ENCODE measurements around the gene HEATR5A. TPM values are rescaled to one million over a fixed set of nuclear protein-coding genes. Genes with fewer than 3 reads are reported as not detected.

The HEATR5A gene
- polyA plus RNA-seq, 1 donor (not counting 4 experiments of a cell fraction or from before 2014, with no cell fraction given), result 16.7 TPM

- Histone ChIP-seq H3K9me3 (ENCODE audit: control insufficient read depth, low read depth, low read length) (no peaks in the 10 kb centered on the region), H3K27ac (ENCODE audit: control insufficient read depth, insufficient read depth, low read length) (no peak overlapping the region), H4K20me1 (ENCODE audit: control insufficient read depth, extremely low read depth, insufficient read depth, low read length) (no peaks in the 10 kb centered on the region), H3K27me3 (ENCODE audit: control insufficient read depth, extremely low read depth, insufficient read depth, low read length) (no peaks in the 10 kb centered on the region), H3K36me3 (ENCODE audit: control insufficient read depth in 2 of 2, extremely low read depth in 1 of 2, insufficient read depth in 2 of 2, low read length in 2 of 2) (no peaks in the 10 kb centered on the region), H3K4me3 (ENCODE audit: control insufficient read depth in 2 of 3, extremely low read depth in 1 of 3, insufficient read depth in 2 of 3, low read depth in 1 of 3, low read length in 3 of 3) (no peak overlapping the region), H3K79me2 (ENCODE audit: control insufficient read depth, insufficient read depth, low read length) (no peaks in the 10 kb centered on the region), H3K9me1 (ENCODE audit: control insufficient read depth, extremely low read depth, insufficient read depth, low read length) (no peaks in the 10 kb centered on the region), H2AFZ (ENCODE audit: control insufficient read depth, low read length) (no peak overlapping the region), H3K4me1 (ENCODE audit: control insufficient read depth, extremely low read depth, insufficient read depth, low read length) (no peaks in the 10 kb centered on the region), H3K4me2 (ENCODE audit: control insufficient read depth, extremely low read depth, insufficient read depth, low read depth, low read length) (no peak overlapping the region), H3K9ac (ENCODE audit: control insufficient read depth, extremely low read depth, insufficient read depth, low read length) (no peak overlapping the region)
- dilution Hi-C loops (cut with MboI; ENCODE audit: extremely low pct_ligation_motif_present, low sequenced_read_pairs), result no loop called here
- FAIRE-seq (no peak), DNase-seq (ENCODE audit: low read depth, low spot score) (no peak)
- TF ChIP-seq EZH2 (IDR thresholded peaks at IDR 0.05; ENCODE audit: low read length) (no peak), CTCF (optimal IDR thresholded peaks at IDR 0.05 in 1 of 3, IDR thresholded peaks at IDR 0.05 in 1 of 3, conservative IDR thresholded peaks at IDR 0.05 in 1 of 3; ENCODE audit: extremely low read depth in 1 of 3, insufficient read depth in 2 of 3, low read length in 3 of 3) (no peak)
Measured at GRCh38 chr14:31430634-31431264, 10.4 kb upstream of the HEATR5A start.

DNA sequence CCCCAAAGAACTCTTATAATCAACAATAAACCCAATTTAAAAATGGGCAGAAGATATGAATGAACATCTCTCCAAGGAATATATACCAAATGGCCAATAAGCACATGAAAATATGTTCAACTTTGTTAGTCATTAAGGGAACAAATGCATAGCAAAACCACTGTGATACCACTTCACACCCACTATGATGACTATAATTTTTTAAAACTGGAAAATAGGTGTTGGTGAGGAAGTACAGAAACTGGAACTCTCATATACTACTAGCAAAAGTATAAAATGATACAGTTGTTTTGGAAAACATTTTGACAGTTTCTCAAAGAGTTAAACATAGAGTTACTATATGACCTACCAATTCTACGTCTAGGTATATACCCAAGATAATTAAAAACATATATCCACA is 9.4 kb upstream of the HEATR5A start:
- H3K4me2 ChIP-seq (ENCODE audit: control insufficient read depth, extremely low read depth, insufficient read depth, low read depth, low read length), result no peak overlapping the region
- no peak for FAIRE-seq
- H3K79me2 ChIP-seq (ENCODE audit: control insufficient read depth, insufficient read depth, low read length), result no peaks in the 10 kb centered on the region
- no peaks in the 10 kb centered on the region for H3K36me3 ChIP-seq (ENCODE audit: control insufficient read depth in 2 of 2, extremely low read depth in 1 of 2, insufficient read depth in 2 of 2, low read length in 2 of 2)
- no peaks in the 10 kb centered on the region for H3K9me1 ChIP-seq (ENCODE audit: control insufficient read depth, extremely low read depth, insufficient read depth, low read length)
- no peak overlapping the region for H2AFZ ChIP-seq (ENCODE audit: control insufficient read depth, low read length)
- H3K4me1 ChIP-seq (ENCODE audit: control insufficient read depth, extremely low read depth, insufficient read depth, low read length), result no peaks in the 10 kb centered on the region
- no peak overlapping the region for H3K27ac ChIP-seq (ENCODE audit: control insufficient read depth, insufficient read depth, low read length)
- no peaks in the 10 kb centered on the region for H4K20me1 ChIP-seq (ENCODE audit: control insufficient read depth, extremely low read depth, insufficient read depth, low read length)
- no peaks in the 10 kb centered on the region for H3K9me3 ChIP-seq (ENCODE audit: control insufficient read depth, low read depth, low read length)
- no peak overlapping the region for H3K4me3 ChIP-seq (ENCODE audit: control insufficient read depth in 2 of 3, extremely low read depth in 1 of 3, insufficient read depth in 2 of 3, low read depth in 1 of 3, low read length in 3 of 3)
- TF ChIP-seq CTCF (optimal IDR thresholded peaks at IDR 0.05 in 1 of 3, IDR thresholded peaks at IDR 0.05 in 1 of 3, conservative IDR thresholded peaks at IDR 0.05 in 1 of 3; ENCODE audit: extremely low read depth in 1 of 3, insufficient read depth in 2 of 3, low read length in 3 of 3), result no peak
- TF ChIP-seq EZH2 (IDR thresholded peaks at IDR 0.05; ENCODE audit: low read length), result no peak
- no peak for DNase-seq (ENCODE audit: low read depth, low spot score)
- H3K9ac ChIP-seq (ENCODE audit: control insufficient read depth, extremely low read depth, insufficient read depth, low read length), result no peak overlapping the region
- dilution Hi-C loops (cut with MboI; ENCODE audit: extremely low pct_ligation_motif_present, low sequenced_read_pairs), result no loop called here
- H3K27me3 ChIP-seq (ENCODE audit: control insufficient read depth, extremely low read depth, insufficient read depth, low read length), result no peaks in the 10 kb centered on the region

All from keratinocyte (primary cell).